HUES6 (cell line): Measurements from ENCODE around the gene LIMA1.

Source experiments
- H3K27ac ChIP-seq: 2 replicates; pipeline ENCODE4 v1.7.0; 2013; ENCODE audit warnings: low read depth, mild to moderate bottlenecking, low read length, inconsistent platforms
- H3K27me3 ChIP-seq: 2 replicates; pipeline ENCODE4 v1.6.1; 2013; ENCODE audit warnings: low read length; ENCODE audit not compliant: control insufficient read depth, insufficient read depth
- H3K36me3 ChIP-seq: 2 replicates; pipeline ENCODE4 v1.6.1; 2013; ENCODE audit warnings: low read length; ENCODE audit not compliant: control insufficient read depth, insufficient read depth
- H3K4me1 ChIP-seq: 2 replicates; pipeline ENCODE4 v1.6.1; 2013; ENCODE audit warnings: low read length; ENCODE audit not compliant: control insufficient read depth, insufficient read depth
- H3K4me3 ChIP-seq: 2 replicates; pipeline ENCODE4 v1.5.1; 2013; ENCODE audit warnings: low read depth, low read length
- H3K9ac ChIP-seq: one replicate; pipeline ENCODE4 v1.6.1; 2013; ENCODE audit warnings: mild to moderate bottlenecking, low read length
- H3K9me3 ChIP-seq: 2 replicates; pipeline ENCODE4 v1.6.1; 2013; ENCODE audit warnings: low read depth, low read length; ENCODE audit not compliant: control insufficient read depth, insufficient read depth

The LIMA1 gene

GRCh38 chr12:50197297-50197727, 86.0 kb downstream of the LIMA1 start:
- H3K36me3 ChIP-seq: peaks cover 61% of the 10 kb centered on the region
- H3K9ac ChIP-seq: no peak overlapping the region
- H3K9me3 ChIP-seq: no peaks in the 10 kb centered on the region
- peaks cover 5% of the 10 kb centered on the region for H3K4me1 ChIP-seq
- H3K27me3 ChIP-seq: no peaks in the 10 kb centered on the region
- no peak overlapping the region for H3K27ac ChIP-seq
- no peak overlapping the region for H3K4me3 ChIP-seq

DNA sequence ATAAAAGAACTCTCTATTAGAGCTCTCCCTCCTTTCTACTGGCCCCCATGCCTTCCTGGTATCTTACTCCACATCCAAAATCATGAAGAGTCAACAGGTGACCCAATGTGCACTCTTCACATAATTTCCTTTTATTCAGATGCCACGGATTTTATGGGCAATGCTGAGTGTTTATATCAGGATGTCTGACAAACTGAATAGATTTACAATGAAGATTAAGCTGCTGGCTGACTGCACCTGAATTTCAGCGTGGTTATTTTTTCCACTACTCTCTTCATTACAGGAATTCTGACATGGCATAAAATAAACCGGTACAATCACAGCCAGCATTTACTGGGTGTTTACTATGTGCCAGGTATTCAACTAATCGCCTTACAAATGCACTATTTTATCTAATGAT, 86.8 kb downstream of the LIMA1 start:
- Histone ChIP-seq H3K27ac (no peak overlapping the region), H3K27me3 (no peaks in the 10 kb centered on the region), H3K36me3 (peaks cover 63% of the 10 kb centered on the region)

DNA sequence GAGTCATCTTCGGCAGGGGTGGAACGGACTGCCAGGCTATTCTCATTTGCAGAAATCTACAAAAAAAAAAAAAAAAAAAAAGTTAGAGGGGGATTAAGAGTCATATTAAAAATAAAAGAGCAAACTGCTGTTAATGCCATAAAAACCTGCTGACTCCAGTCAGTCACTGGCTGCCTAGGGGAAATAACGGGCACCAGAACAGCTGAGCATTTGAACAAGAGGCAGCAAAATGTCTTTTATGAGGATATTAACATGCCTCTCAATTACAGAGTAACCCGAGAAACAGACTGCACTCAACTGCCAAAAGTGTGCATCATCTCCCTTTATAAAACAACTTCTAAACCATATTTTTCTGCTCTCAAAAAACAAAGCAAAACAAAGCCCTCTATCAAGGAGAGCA, 87.5 kb downstream of the LIMA1 start:
- Histone ChIP-seq H3K36me3 (peaks cover 67% of the 10 kb centered on the region), H3K9ac (no peak overlapping the region), H3K27ac (no peak overlapping the region), H3K27me3 (no peaks in the 10 kb centered on the region), H3K4me1 (no peaks in the 10 kb centered on the region), H3K4me3 (no peak overlapping the region), H3K9me3 (no peaks in the 10 kb centered on the region)

More for the DNA sequence above, 86.8 kb downstream of the LIMA1 start:
- H3K4me3 ChIP-seq: no peak overlapping the region
- H3K4me1 ChIP-seq: no peaks in the 10 kb centered on the region
- no peak overlapping the region for H3K9ac ChIP-seq
- H3K9me3 ChIP-seq: no peaks in the 10 kb centered on the region

GRCh38 chr12:50192908-50193307, 90.4 kb downstream of the LIMA1 start:
- Histone ChIP-seq H3K9ac (no peak overlapping the region), H3K36me3 (peaks cover 55% of the 10 kb centered on the region), H3K4me1 (no peaks in the 10 kb centered on the region), H3K4me3 (no peak overlapping the region), H3K27me3 (no peaks in the 10 kb centered on the region), H3K27ac (no peak overlapping the region), H3K9me3 (no peaks in the 10 kb centered on the region)

GRCh38 chr12:50192236-50192635, 91.1 kb downstream of the LIMA1 start:
- Histone ChIP-seq H3K27me3 (no peaks in the 10 kb centered on the region), H3K36me3 (peaks cover 49% of the 10 kb centered on the region), H3K4me3 (no peak overlapping the region), H3K27ac (no peak overlapping the region), H3K9me3 (no peaks in the 10 kb centered on the region), H3K4me1 (no peaks in the 10 kb centered on the region), H3K9ac (no peak overlapping the region)

DNA sequence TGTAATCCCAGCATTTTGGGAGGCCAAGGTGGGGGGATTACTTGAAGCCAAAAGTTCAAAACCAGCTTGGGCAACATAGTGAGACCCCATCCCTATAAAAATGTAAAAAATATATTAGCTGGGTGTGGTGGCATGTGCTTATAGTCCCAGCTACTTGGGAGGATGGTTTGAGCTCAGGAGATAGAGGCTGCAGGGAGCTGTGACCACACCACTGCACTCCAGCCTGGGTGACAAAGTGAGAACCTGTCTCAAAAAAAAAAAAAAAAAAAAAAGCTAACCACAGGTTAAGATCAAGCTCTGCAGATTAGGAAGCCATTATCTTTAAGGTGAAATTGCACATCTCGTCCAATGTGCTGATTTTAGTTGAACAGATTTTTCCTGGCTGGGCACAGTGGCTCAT, 92.5 kb downstream of the LIMA1 start:
- H3K4me1 ChIP-seq: no peaks in the 10 kb centered on the region

GRCh38 chr12:50188875-50189575, 94.3 kb downstream of the LIMA1 start:
- Histone ChIP-seq H3K4me1 (no peaks in the 10 kb centered on the region), H3K9me3 (no peaks in the 10 kb centered on the region), H3K27ac (no peak overlapping the region), H3K27me3 (no peaks in the 10 kb centered on the region), H3K36me3 (peaks cover 29% of the 10 kb centered on the region), H3K9ac (no peak overlapping the region), H3K4me3 (no peak overlapping the region)

More for the DNA sequence above, 92.5 kb downstream of the LIMA1 start:
- Histone ChIP-seq H3K9ac (no peak overlapping the region), H3K4me3 (no peak overlapping the region), H3K27ac (no peak overlapping the region), H3K9me3 (no peaks in the 10 kb centered on the region), H3K27me3 (no peaks in the 10 kb centered on the region), H3K36me3 (peaks cover 36% of the 10 kb centered on the region)

- Histone ChIP-seq H3K27ac (no peak overlapping the region), H3K36me3 (peaks cover 29% of the 10 kb centered on the region), H3K4me1 (no peaks in the 10 kb centered on the region)
Measured at GRCh38 chr12:50188241-50188781, 95.0 kb downstream of the LIMA1 start.

GRCh38 chr12:50187084-50187900, 96.0 kb downstream of the LIMA1 start:
- peaks cover 22% of the 10 kb centered on the region for H3K36me3 ChIP-seq
- H3K27ac ChIP-seq: no peak overlapping the region
- H3K4me3 ChIP-seq: no peak overlapping the region
- H3K9me3 ChIP-seq: no peaks in the 10 kb centered on the region
- H3K27me3 ChIP-seq: no peaks in the 10 kb centered on the region
- no peak overlapping the region for H3K9ac ChIP-seq
- H3K4me1 ChIP-seq: no peaks in the 10 kb centered on the region

More at GRCh38 chr12:50188241-50188781, 95.0 kb downstream of the LIMA1 start:
- Histone ChIP-seq H3K4me3 (no peak overlapping the region), H3K9ac (no peak overlapping the region), H3K9me3 (no peaks in the 10 kb centered on the region), H3K27me3 (no peaks in the 10 kb centered on the region)

- Histone ChIP-seq H3K4me1 (no peaks in the 10 kb centered on the region), H3K36me3 (peaks cover 22% of the 10 kb centered on the region), H3K9me3 (no peaks in the 10 kb centered on the region), H3K9ac (no peak overlapping the region), H3K4me3 (no peak overlapping the region), H3K27me3 (no peaks in the 10 kb centered on the region), H3K27ac (no peak overlapping the region)
Measured at GRCh38 chr12:50186681-50187080, 96.6 kb downstream of the LIMA1 start.
